IMR-90 (cell line): ENCODE results near the gene PBRM1. TPM values are rescaled to one million over a fixed set of nuclear protein-coding genes. Genes with fewer than 3 reads are reported as not detected.

Experiments used
- ATAC-seq: fragments of 200-7000 bp; cut with Tn5 transposase; 2 replicates; pipeline ENCODE4 v1.9.1; 2020; ENCODE audit warnings: low read depth, mild to moderate bottlenecking, moderate library complexity
- BruUV-seq: library from RNA; stranded (reverse); fragments of 400-500 nt; replicated peaks from 2 replicates; lab custom pipeline; 2021; lab: Mats Ljungman, UMichigan
- CTCF ChIA-PET: fragments of 300-600 bp; formaldehyde crosslinking; extraction: SDS; loops from one replicate; lab custom pipeline; 2021; ENCODE audit warnings: antibody characterized with exemption; lab: Yijun Ruan, JAX
- POLR2A ChIA-PET: fragments of 300-600 bp; sonication (Branson Sonifier 250); formaldehyde crosslinking; loops from one replicate; lab custom pipeline; 2022; ENCODE audit warnings: antibody characterized with exemption; ENCODE audit not compliant: unreplicated experiment; lab: Charles Lee
- DNase-seq: peaks from one replicate; pipeline ENCODE4 v3.0.0; 2013
- H2AFZ ChIP-seq: replicated peaks from 2 replicates; pipeline ENCODE3; 2013; ENCODE audit warnings: low read length, mild to moderate bottlenecking; ENCODE audit not compliant: poor library complexity
- H2AK5ac ChIP-seq: 2 replicates; pipeline ENCODE4 v1.6.1; 2013; ENCODE audit warnings: low read depth, low read length, inconsistent platforms
- H2AK9ac ChIP-seq: replicated peaks from 2 replicates; pipeline ENCODE3; 2013; ENCODE audit warnings: mild to moderate bottlenecking, low read depth, low read length, moderate library complexity; ENCODE audit not compliant: poor library complexity
- H2BK120ac ChIP-seq: 2 replicates; pipeline ENCODE4 v1.6.1; 2013; ENCODE audit warnings: low read depth, low read length, inconsistent platforms
- H2BK15ac ChIP-seq: 3 replicates; pipeline ENCODE4 v1.6.1; 2013; ENCODE audit warnings: low read depth, low read length, inconsistent platforms
- H2BK20ac ChIP-seq: 2 replicates; pipeline ENCODE4 v1.6.1; 2013; ENCODE audit warnings: low read depth, mild to moderate bottlenecking, inconsistent platforms, low read length, moderate library complexity
- H2BK5ac ChIP-seq: 2 replicates; pipeline ENCODE4 v1.6.1; 2013; ENCODE audit warnings: mild to moderate bottlenecking, low read depth, low read length, inconsistent platforms; ENCODE audit not compliant: poor library complexity, severe bottlenecking
- H3K14ac ChIP-seq: replicated peaks from 2 replicates; pipeline ENCODE4 v1.6.1; 2013; ENCODE audit warnings: low read depth, low read length, inconsistent platforms
- H3K18ac ChIP-seq: 2 replicates; pipeline ENCODE4 v1.6.1; 2013; ENCODE audit warnings: low read depth, low read length, control low read depth
- H3K23ac ChIP-seq: 2 replicates; pipeline ENCODE4 v1.6.1; 2013; ENCODE audit warnings: low read depth, low read length, inconsistent platforms
- H3K27ac ChIP-seq: 2 replicates; pipeline ENCODE4 v1.5.1; 2013; ENCODE audit warnings: mild to moderate bottlenecking, control low read depth, low read length; ENCODE audit not compliant: insufficient read depth
- H3K27me3 ChIP-seq: 2 replicates; pipeline ENCODE4 v1.6.1; 2013; ENCODE audit warnings: low read length; ENCODE audit not compliant: control insufficient read depth, insufficient read depth
- H3K36me3 ChIP-seq: 2 replicates; pipeline ENCODE4 v1.6.1; 2013; ENCODE audit warnings: low read length, mixed read lengths; ENCODE audit not compliant: control insufficient read depth, insufficient read depth
- H3K4ac ChIP-seq: 2 replicates; pipeline ENCODE4 v1.6.1; 2013; ENCODE audit warnings: low read depth, low read length, inconsistent platforms
- H3K4me1 ChIP-seq: 2 replicates; pipeline ENCODE4 v1.6.1; 2013; ENCODE audit warnings: low read length, mixed read lengths; ENCODE audit not compliant: control insufficient read depth, insufficient read depth
- H3K4me2 ChIP-seq: 2 replicates; pipeline ENCODE4 v1.6.1; 2013; ENCODE audit warnings: low read depth, mild to moderate bottlenecking, control low read depth, low read length, moderate library complexity
- H3K4me3 ChIP-seq: 2 replicates; pipeline ENCODE4 v1.5.1; 2013; ENCODE audit warnings: low read depth, mild to moderate bottlenecking, control low read depth, low read length, moderate library complexity; ENCODE audit not compliant: insufficient read depth
- H3K56ac ChIP-seq: 2 replicates; pipeline ENCODE4 v1.6.1; 2013; ENCODE audit warnings: low read length, inconsistent platforms; ENCODE audit not compliant: insufficient read depth; ENCODE audit errors: extremely low read depth
- H3K79me1 ChIP-seq, 2 experiments: 2 replicates each; pipeline ENCODE4 v1.6.1; 2013; ENCODE audit warnings: low read length in 2 of 2, inconsistent platforms in 1 of 2, low read depth in 1 of 2
- H3K9ac ChIP-seq: 2 replicates; pipeline ENCODE4 v1.6.1; 2013; ENCODE audit warnings: low read depth, low read length, control low read depth
- H3K9me1 ChIP-seq: 2 replicates; pipeline ENCODE4 v1.6.1; 2013; ENCODE audit warnings: low read length, inconsistent platforms; ENCODE audit not compliant: insufficient read depth
- H3K9me3 ChIP-seq: 2 replicates; pipeline ENCODE4 v1.6.1; 2013; ENCODE audit warnings: low read length; ENCODE audit not compliant: control insufficient read depth, insufficient read depth
- H4K20me1 ChIP-seq: 2 replicates; pipeline ENCODE4 v1.6.1; 2013; ENCODE audit warnings: low read length, inconsistent platforms; ENCODE audit not compliant: insufficient read depth
- H4K5ac ChIP-seq: 2 replicates; pipeline ENCODE4 v1.6.1; 2013; ENCODE audit warnings: mild to moderate bottlenecking, low read depth, low read length, control low read depth
- H4K8ac ChIP-seq, 2 experiments: 2 replicates each; pipeline ENCODE4 v1.6.1; 2013; ENCODE audit warnings: low read depth in 2 of 2, low read length in 2 of 2, control low read depth in 1 of 2, inconsistent platforms in 1 of 2
- H4K91ac ChIP-seq: 2 replicates; pipeline ENCODE4 v1.6.1; 2013; ENCODE audit warnings: low read depth, low read length, inconsistent platforms; ENCODE audit not compliant: insufficient read depth
- CEBPB ChIP-seq: IDR thresholded peaks from 2 replicates; pipeline ENCODE4 v1.6.1; 2012; ENCODE audit warnings: low read depth, low read length, improper control_type of control experiment
- CTCF ChIP-seq: conservative IDR thresholded peaks from 2 replicates; pipeline ENCODE4 v1.5.1; 2012; ENCODE audit warnings: mild to moderate bottlenecking, low read depth, low read length, improper control_type of control experiment
- ELK1 ChIP-seq: fragments of 150-350 bp; IDR thresholded peaks from 2 replicates; pipeline ENCODE4 v1.6.1; 2016; ENCODE audit warnings: low read depth, mild to moderate bottlenecking, low read length, moderate library complexity, borderline replicate concordance
- FOS ChIP-seq: fragments of 150-350 bp; IDR thresholded peaks from 2 replicates; pipeline ENCODE4 v1.6.1; 2016; ENCODE audit warnings: low read depth, low read length
- MAZ ChIP-seq: IDR thresholded peaks from 2 replicates; pipeline ENCODE4 v1.6.1; 2012; ENCODE audit warnings: low read depth, mild to moderate bottlenecking, low read length, improper control_type of control experiment, moderate library complexity, borderline replicate concordance
- MXI1 ChIP-seq: IDR thresholded peaks from 2 replicates; pipeline ENCODE4 v1.6.1; 2012; ENCODE audit warnings: low read depth, mild to moderate bottlenecking, low read length, moderate library complexity, borderline replicate concordance
- NFE2L2 ChIP-seq: fragments of 150-350 bp; IDR thresholded peaks from 2 replicates; pipeline ENCODE4 v1.6.1; 2016; ENCODE audit warnings: low read depth, mild to moderate bottlenecking, low read length
- RCOR1 ChIP-seq: IDR thresholded peaks from 2 replicates; pipeline ENCODE4 v1.6.1; 2012; ENCODE audit warnings: mild to moderate bottlenecking, low read length, improper control_type of control experiment; ENCODE audit not compliant: insufficient replicate concordance
- RFX5 ChIP-seq: IDR thresholded peaks from 2 replicates; pipeline ENCODE4 v1.8.0; 2012; ENCODE audit warnings: low read depth, mild to moderate bottlenecking, low read length, moderate library complexity
- SMC3 ChIP-seq: fragments of 150-350 bp; IDR thresholded peaks from 2 replicates; pipeline ENCODE4 v1.6.1; 2016; ENCODE audit warnings: low read depth, mild to moderate bottlenecking, antibody characterized with exemption, low read length, moderate library complexity
- USF2 ChIP-seq: fragments of 150-350 bp; IDR thresholded peaks from 2 replicates; pipeline ENCODE4 v1.6.1; 2017; ENCODE audit warnings: mild to moderate bottlenecking, antibody characterized with exemption, low read length, low read depth
- WGBS, 2 experiments: methylation state at CpG; one replicate each; pipeline versions ENCODE4 v1.1.5 to v1.1.7; 2013; ENCODE audit warnings: missing lambda C conversion rate in 2 of 2; ENCODE audit not compliant: insufficient read length in 1 of 2; ENCODE audit errors: extremely low coverage in 2 of 2; 5-methylcytosine and 5-hydroxymethylcytosine counted together
- dilution Hi-C: fragments of 300-500 bp; cut with HindIII; formaldehyde crosslinking; loops from one replicate; pipeline ENCODE4 v1.14.3; 2018; ENCODE audit warnings: low sequenced_read_pairs; ENCODE audit not compliant: unreplicated experiment
- in situ Hi-C: fragments of 300-500 bp; cut with MboI; formaldehyde crosslinking; loops from 3 replicates; pipeline ENCODE4 v1.14.3; 2019; ENCODE audit warnings: low sequenced_read_pairs, inconsistent platforms, mixed read lengths
- intact Hi-C: fragments of 100-400 bp; cut with micrococcal nuclease; formaldehyde crosslinking; loops from 2 replicates; pipeline ENCODE4 v1.10.0; 2022
- polyA plus RNA-seq, 3 experiments: library from polyadenylated mRNA; depleted of rRNA; stranded (reverse); fragments of >200 nt; gene quantifications; 2 replicates each; pipeline ENCODE4 v1.2.3, GENCODE V29; 2012; ENCODE audit warnings: low replicate concordance in 1 of 3
- total RNA-seq: library from RNA; depleted of rRNA; stranded (reverse); fragments of >200 nt; gene quantifications from 2 replicates; pipeline ENCODE4 v1.2.3, GENCODE V29; 2012

Gene PBRM1
- total and polyA plus RNA-seq, 2 of the 4 experiments (the other 2 are of a cell fraction), result 16.5 to 72.6 TPM

GRCh38 chr3:52527039-52527731 is 158.5 kb downstream of the PBRM1 start:
- Histone ChIP-seq H4K91ac (no peak overlapping the region), H3K9me1 (peaks cover 28% of the 10 kb centered on the region), H3K14ac (no peak overlapping the region), H3K4me3 (no peak overlapping the region), H3K4me1 (peaks cover 19% of the 10 kb centered on the region), H3K23ac (no peak overlapping the region), H3K27me3 (no peaks in the 10 kb centered on the region), H4K20me1 (peaks cover 46% of the 10 kb centered on the region), H3K36me3 (peaks cover 57% of the 10 kb centered on the region), H3K56ac (no peak overlapping the region), H3K9ac (no peak overlapping the region), H2AK9ac (no peak overlapping the region), H3K4me2 (no peak overlapping the region), H2BK15ac (no peak overlapping the region), H3K27ac (no peak overlapping the region), H3K79me1 (peaks cover 14 to 69% of the 10 kb centered on the region in 2 experiments), H2BK20ac (no peak overlapping the region), H2AK5ac (no peak overlapping the region), H2BK5ac (no peak overlapping the region), H4K8ac (no peak overlapping the region), H2AFZ (peak overlapping the region; percentile 21), H2BK120ac (no peak overlapping the region), H4K5ac (no peak overlapping the region), H3K9me3 (no peaks in the 10 kb centered on the region), H3K18ac (no peak overlapping the region), H3K4ac (no peak overlapping the region)
- ChIA-PET POLR2A (no interaction called here), CTCF (no interaction called here)
- DNase-seq (no peak), ATAC-seq (peak; percentile 41)
- dilution Hi-C loops, result no loop called here
- intact Hi-C loops, result no loop called here
- 82% methylated on average over 5 of the region's 14 CpGs; no CpG with 5 or more reads in 1 of the 2 experiments for WGBS, 2 experiments
- BruUV-seq, result no TSS peak
- TF ChIP-seq RFX5 (no peak), MXI1 (no peak), USF2 (no peak), SMC3 (no peak), MAZ (no peak), RCOR1 (no peak), CEBPB (no peak), NFE2L2 (no peak), FOS (no peak), ELK1 (no peak), CTCF (no peak)
- in situ Hi-C loops, result no loop called here
